Uterus (tissue), 4 donors: ENCODE results near the gene DYDC2. TPM values are rescaled to one million over a fixed set of nuclear protein-coding genes. Genes with fewer than 3 reads are reported as not detected.

Experiments used
- DNase-seq, 2 donors: peaks; one replicate each; pipeline ENCODE4 v3.0.0-alpha.2; 2019 to 2020
- H3K27ac ChIP-seq, 2 donors: fragments of 200-600 bp; sonication (generic); 1 replicate in 1 of 2; 2 replicates in 1 of 2; pipeline ENCODE4 v1.5.1; 2016 to 2018
- H3K27me3 ChIP-seq, 2 donors: fragments of 200-600 bp; sonication (generic); one replicate each; pipeline ENCODE4 v1.5.1; 2018 to 2019; ENCODE audit warnings: control low read depth in 1 of 2
- H3K36me3 ChIP-seq, 2 donors: fragments of 200-600 bp; sonication (generic); one replicate each; pipeline ENCODE4 v1.5.1; 2019; ENCODE audit warnings: control low read depth in 1 of 2
- H3K4me1 ChIP-seq, 2 donors: fragments of 200-600 bp; sonication (generic); one replicate each; pipeline ENCODE4 v1.5.1; 2018 to 2019; ENCODE audit warnings: control low read depth in 1 of 2
- H3K4me3 ChIP-seq, 2 donors: fragments of 200-600 bp; sonication (generic); 1 replicate in 1 of 2; 2 replicates in 1 of 2; pipeline ENCODE4 v1.5.1; 2018 to 2019; ENCODE audit warnings: mild to moderate bottlenecking in 1 of 2
- H3K9me3 ChIP-seq, 2 donors: fragments of 200-600 bp; sonication (generic); one replicate each; pipeline ENCODE4 v1.5.1; 2019; ENCODE audit warnings: control low read depth in 1 of 2
- POLR2A ChIP-seq, 2 donors: fragments of 450-650 bp; IDR thresholded peaks; one replicate each; pipeline ENCODE4 v1.6.1; 2016; ENCODE audit warnings: antibody characterized with exemption in 2 of 2, mild to moderate bottlenecking in 1 of 2, moderate library complexity in 1 of 2
- intact Hi-C: fragments of 100-400 bp; cut with DNase I; formaldehyde crosslinking; loops from one replicate; pipeline ENCODE4 v1.15.1; 2023; ENCODE audit warnings: low total_unique reads
- total RNA-seq, 4 donors: library from RNA; depleted of rRNA in 3 of 4; stranded (reverse); fragments of >200 nt in 3 of 4; gene quantifications; one replicate each; pipeline versions ENCODE4 v1.1.0 to v1.2.4, GENCODE V29; 2014 to 2023
- TF ChIP-seq, protein P1 (sequence below), 4 experiments: fragments of 200-600 bp in 2 of 4; fragments of 450-650 bp in 2 of 4; sonication (generic) in 2 of 4; IDR thresholded peaks; one replicate each; pipeline ENCODE4 v1.5.1; 2016 to 2019; ENCODE audit warnings: antibody characterized with exemption in 4 of 4, mild to moderate bottlenecking in 2 of 4, moderate library complexity in 1 of 4
- donor health status: DM: yes; HTN: yes; CAD: no.

The DYDC2 gene
- total RNA-seq, 4 donors from 2014 or later = 0.73 to 12.4 (median 6.6) TPM; not detected in 1

- intact Hi-C loops = no loop called here
Observed at GRCh38 chr10:80359644-80360043, 3.1 kb downstream of the DYDC2 start.

DNA sequence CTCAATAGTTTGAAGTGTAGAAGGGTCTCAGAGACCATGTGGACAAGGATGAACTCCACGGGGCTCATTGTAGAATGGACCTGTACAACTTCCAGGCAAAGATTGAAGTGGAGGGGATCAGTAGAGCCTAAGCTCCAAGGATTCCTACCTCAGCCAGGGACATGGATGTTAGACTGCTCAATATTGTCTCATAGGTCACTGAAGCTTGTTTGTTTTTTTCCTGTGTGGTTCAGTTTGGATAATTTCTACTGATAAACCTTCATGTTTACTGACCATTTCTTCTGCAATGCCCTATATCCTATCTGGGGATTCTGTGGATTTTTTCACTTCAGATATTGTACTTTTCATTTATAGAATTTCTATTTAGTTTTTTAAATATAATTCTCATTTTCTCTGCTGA is 8.9 kb downstream of the DYDC2 start:
- Histone ChIP-seq H3K36me3 (no peaks in the 10 kb centered on the region), H3K27ac (no peak overlapping the region), H3K9me3 (no peaks in the 10 kb centered on the region), H3K4me1 (no peaks in the 10 kb centered on the region), H3K27me3 (no peaks in the 10 kb centered on the region), H3K4me3 (no peak overlapping the region)
- no peak for DNase-seq
- no peak for TF ChIP-seq POLR2A (IDR thresholded peaks at IDR 0.05)
- TF ChIP-seq, protein P1, sequence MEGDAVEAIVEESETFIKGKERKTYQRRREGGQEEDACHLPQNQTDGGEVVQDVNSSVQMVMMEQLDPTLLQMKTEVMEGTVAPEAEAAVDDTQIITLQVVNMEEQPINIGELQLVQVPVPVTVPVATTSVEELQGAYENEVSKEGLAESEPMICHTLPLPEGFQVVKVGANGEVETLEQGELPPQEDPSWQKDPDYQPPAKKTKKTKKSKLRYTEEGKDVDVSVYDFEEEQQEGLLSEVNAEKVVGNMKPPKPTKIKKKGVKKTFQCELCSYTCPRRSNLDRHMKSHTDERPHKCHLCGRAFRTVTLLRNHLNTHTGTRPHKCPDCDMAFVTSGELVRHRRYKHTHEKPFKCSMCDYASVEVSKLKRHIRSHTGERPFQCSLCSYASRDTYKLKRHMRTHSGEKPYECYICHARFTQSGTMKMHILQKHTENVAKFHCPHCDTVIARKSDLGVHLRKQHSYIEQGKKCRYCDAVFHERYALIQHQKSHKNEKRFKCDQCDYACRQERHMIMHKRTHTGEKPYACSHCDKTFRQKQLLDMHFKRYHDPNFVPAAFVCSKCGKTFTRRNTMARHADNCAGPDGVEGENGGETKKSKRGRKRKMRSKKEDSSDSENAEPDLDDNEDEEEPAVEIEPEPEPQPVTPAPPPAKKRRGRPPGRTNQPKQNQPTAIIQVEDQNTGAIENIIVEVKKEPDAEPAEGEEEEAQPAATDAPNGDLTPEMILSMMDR (IDR thresholded peaks at IDR 0.05) = no peak
- intact Hi-C loops = no loop called here

More at GRCh38 chr10:80359644-80360043, 3.1 kb downstream of the DYDC2 start:
- H3K36me3 ChIP-seq = no peaks in the 10 kb centered on the region
- no peaks in the 10 kb centered on the region for H3K27me3 ChIP-seq
- H3K4me1 ChIP-seq = peaks cover 0 to 11% of the 10 kb centered on the region in 2 donors
- no peak for TF ChIP-seq POLR2A (IDR thresholded peaks at IDR 0.05)
- TF ChIP-seq, protein P1 (IDR thresholded peaks at IDR 0.05) = no peak
- H3K4me3 ChIP-seq = no peak overlapping the region
- H3K9me3 ChIP-seq = no peaks in the 10 kb centered on the region
- DNase-seq = no peak
- no peak overlapping the region for H3K27ac ChIP-seq

DNA sequence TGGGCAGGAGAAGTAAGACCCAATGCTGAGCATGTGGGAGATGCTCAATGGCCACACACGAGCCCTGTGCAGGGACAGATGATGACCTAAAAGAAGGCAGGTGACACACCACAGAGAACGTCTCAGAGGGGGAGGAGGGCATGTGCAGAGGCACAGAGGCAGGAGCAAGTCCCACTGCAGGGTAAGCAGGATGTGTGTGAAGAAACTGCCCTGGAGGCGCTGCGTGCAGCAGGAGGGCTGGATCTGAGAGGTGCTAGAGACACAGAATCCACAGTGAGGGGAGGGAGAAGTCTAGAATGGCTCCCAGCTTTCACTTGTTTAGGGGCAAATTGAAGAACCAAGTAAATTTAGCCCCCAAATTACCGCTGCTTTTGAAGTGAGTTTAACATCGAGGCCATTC is 14.9 kb downstream of the DYDC2 start:
- DNase-seq = no peak
- TF ChIP-seq, protein P1 (IDR thresholded peaks at IDR 0.05) = no peak
- no peak for TF ChIP-seq POLR2A (IDR thresholded peaks at IDR 0.05)
- Histone ChIP-seq H3K27ac (no peak overlapping the region), H3K4me3 (no peak overlapping the region), H3K27me3 (no peaks in the 10 kb centered on the region), H3K36me3 (no peaks in the 10 kb centered on the region), H3K4me1 (no peaks in the 10 kb centered on the region), H3K9me3 (no peaks in the 10 kb centered on the region)
- intact Hi-C loops = no loop called here

DNA sequence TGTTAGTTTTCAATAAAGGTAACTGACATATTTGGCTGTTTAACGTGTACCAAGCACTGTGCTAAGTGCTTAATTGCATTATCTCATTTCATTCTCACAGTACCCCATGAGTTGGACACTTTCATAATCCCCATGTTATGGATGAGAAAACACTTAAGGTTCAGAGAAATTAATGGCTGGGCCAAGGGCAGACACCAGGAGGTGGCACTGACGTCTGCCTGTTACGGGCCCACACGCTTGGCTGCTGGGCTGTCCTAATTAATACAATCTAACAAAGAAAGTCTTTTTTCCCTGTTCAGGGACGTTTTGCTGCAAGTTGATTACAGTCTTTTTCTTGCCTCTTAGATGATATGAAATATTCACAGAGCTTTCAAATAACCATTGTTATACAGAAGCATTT is 16.1 kb downstream of the DYDC2 start:
- H3K27me3 ChIP-seq = no peaks in the 10 kb centered on the region
- no peaks in the 10 kb centered on the region for H3K36me3 ChIP-seq
- no peak for DNase-seq
- no peaks in the 10 kb centered on the region for H3K9me3 ChIP-seq
- no peak overlapping the region for H3K27ac ChIP-seq
- TF ChIP-seq, protein P1 (IDR thresholded peaks at IDR 0.05) = no peak
- TF ChIP-seq POLR2A (IDR thresholded peaks at IDR 0.05) = no peak
- intact Hi-C loops = no loop called here
- H3K4me3 ChIP-seq = no peak overlapping the region
- no peaks in the 10 kb centered on the region for H3K4me1 ChIP-seq

DNA sequence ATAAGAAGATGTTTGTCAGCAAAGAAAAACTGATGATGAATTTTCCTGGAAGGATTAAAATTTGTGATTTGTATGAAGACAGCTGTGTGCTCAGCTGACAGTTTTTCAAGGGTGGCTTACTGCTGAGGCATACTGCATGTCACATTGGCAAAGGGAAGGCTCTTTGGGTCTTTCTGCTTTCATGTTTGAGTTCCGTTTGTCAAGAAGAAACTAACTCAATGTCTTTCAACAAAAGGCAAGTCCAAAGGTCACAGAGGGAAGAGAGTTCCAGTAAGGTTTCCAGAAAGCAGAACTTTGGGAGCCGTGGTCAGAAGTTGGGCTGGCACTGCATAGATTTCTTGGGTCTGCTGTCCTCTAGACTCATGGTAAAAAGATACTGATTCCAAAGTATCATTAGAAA is 16.9 kb downstream of the DYDC2 start:
- DNase-seq = no peak

More for the DNA sequence above, 16.9 kb downstream of the DYDC2 start:
- Histone ChIP-seq H3K4me3 (no peak overlapping the region), H3K27me3 (no peaks in the 10 kb centered on the region), H3K4me1 (no peaks in the 10 kb centered on the region), H3K27ac (no peak overlapping the region), H3K9me3 (no peaks in the 10 kb centered on the region), H3K36me3 (no peaks in the 10 kb centered on the region)
- TF ChIP-seq, protein P1 (IDR thresholded peaks at IDR 0.05) = no peak
- TF ChIP-seq POLR2A (IDR thresholded peaks at IDR 0.05) = no peak
- intact Hi-C loops = no loop called here
